GM21367 (cell line): ENCODE measurements around the gene OSGIN1.

ENCODE experiments used
- ATAC-seq: cut with Tn5 transposase; IDR thresholded peaks from one replicate; pipeline ENCODE4 v1.9.1; 2021; ENCODE audit not compliant: unreplicated experiment

Gene OSGIN1

DNA sequence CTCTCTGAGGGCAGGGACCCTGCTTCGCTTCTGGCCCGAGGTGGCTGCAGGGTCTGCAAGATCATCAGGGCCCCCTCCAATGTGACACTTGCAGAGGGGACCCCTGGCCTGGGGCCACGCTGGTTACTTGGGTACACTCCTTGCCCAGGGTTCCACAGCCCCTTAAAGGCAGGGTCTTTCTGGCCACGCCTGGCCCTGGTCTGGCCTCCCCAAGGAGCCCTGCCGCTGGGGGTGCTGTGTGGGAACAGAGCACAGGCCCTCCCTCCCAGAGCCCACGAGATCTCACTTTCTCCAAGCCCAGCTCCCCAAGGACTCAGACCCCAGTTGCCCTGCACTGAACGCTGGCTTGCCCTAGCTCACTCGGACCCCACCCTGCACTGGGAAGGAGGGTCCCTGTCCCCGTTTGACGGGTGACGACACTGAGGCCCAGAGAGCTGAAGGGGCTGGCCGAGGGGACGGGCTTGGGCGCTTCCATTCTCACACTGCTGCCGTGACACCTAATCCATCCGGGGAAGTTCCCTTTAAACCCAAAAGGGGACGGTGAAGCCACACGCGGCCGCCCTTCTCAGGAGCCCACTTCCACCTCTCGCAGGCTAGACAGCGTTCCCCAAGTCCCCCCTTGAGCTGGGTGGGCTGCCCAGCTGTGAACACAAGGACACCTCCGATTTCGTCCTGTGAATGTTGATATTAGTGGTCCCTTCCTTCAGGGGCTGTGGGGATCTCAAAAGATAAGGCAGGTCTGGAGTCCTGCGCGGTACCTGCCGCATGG, 26.9 kb upstream of the OSGIN1 start:
- ATAC-seq: no peak

DNA sequence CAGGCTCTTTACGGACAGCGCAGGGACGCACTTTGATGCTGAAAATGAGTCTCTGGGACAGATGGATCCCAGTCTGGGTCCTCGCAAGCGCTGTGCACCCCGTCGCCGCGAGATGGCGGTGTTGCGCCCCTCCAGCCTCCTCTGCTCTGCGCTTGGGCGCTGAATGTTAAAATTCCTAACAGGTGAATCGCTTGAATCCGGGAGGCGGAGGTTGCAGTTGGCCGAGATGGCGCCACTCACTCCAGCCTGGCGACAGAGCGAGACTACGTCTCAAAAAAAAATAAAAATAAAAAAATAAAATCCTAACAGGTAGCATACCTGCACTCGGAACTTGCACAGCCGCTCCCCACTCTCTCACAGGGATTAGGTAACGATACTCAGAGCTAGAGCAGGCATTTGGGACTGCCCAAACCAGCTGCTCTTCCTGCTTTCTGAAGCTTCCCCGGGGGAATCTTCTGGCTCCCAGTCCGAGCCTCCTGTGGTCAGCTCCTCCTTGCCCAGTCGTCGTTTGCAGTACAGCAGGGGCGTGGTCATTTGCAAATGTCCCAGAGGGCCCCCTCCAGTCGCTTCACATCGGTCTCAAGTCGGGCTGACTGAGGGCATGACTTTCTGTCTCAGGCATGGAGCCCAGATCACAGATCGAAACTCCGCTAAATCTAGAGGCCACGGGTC, 26.2 kb upstream of the OSGIN1 start:
- ATAC-seq: no peak

DNA sequence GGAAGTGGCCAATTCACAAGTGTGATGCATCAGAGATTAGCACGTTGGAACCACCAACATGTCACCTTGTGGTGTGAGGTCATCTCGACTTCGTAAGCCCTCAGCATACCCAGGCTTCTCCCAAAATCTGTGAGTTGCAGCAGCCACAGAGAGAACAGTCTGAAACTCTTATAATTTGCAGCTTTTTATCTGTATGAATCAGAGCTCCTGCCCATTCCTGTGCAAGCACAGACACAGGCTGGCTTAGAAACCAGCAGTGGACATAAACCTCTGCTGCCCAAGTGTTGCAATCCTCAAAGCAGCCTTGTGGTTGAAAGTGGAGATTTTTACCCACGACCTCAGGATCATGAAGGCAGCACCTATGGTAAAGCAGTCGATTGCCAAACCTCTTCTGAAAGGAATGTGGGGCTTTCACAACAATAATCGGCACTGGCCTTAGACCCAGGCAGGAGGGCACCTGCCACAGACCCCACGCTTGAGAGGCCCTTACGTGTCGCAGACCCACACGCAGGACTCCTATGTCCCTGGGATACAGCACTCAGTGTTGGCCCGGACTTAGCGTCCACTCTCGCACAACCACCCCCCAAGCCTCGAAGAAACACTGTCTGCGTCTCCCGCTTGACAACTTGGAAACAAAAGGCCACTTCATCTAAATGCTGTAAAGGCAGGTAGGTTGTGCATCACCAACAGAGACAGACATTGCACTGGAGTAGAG, 24.5 kb upstream of the OSGIN1 start:
- no peak for ATAC-seq

DNA sequence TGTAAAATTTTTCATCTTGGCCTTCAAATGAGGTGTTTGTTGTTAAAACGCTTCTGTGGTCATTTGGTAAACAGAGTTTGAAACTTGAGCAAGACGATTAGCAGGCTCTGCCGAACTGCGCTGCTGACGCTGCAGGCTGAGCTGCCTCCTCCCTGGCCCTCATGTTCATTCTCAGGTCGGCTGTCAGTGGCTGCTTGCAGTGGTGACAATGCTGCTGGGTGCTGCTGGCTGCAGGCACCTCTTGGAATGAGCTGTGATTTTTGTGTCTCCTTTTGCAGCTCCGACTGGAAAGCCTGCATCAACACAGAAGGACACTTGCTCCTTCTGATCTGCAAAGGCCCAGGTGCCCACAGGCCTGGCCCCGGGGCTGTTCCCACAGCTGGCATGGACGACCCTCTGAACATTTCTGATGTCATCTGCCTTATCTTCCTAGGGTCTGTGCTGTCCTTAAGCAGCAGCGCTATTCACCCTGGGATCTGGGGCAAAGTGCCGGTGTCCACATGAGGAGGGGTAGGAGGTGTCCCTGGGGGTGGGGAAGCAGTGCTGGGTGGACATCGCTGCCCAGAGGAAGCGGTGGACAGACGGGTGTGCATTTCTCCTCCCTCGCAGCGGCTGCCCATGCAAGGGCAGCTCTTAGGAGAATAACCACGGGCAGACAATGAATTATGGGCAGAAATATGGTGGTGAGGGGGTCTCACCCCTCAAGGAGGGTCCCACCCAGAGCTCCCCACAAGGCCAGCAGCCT, 23.1 kb upstream of the OSGIN1 start:
- no peak for ATAC-seq

DNA sequence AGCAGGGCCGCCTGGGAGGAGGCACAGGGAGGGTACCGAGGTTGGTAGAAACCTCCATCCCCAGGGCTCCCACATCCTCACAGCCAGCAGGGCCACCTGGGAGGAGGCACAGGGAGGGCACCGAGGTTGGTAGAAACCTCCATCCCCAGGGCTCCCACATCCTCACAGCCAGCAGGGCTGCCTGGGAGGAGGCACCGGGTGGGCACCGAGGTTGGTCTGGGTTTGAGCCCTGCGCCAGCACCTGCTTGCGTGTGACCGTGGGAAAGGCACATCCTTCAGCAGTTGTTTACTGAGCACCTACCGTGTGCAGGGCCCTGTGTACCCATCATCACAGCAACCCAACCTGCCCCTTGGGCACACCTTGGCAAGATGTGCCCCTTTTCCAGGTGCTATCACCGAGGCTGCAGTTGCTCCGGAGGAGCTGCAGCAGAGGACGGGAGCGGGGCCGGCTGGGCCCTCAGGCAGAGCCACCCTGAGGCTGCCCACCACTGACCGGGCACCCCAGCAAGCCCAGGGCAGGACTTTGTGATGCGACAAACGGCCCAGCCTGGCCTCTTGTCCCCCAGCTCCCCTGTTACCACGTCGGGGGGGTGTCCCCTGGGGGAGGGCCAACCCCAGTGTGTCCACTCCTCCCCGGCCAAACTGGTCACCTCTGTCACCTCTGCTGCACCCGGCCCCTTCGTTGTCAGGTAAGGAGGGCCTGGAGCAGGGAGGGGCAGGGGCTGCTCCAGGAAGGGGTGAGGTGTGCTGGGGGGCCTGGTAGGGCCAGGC, 22.1 kb upstream of the OSGIN1 start:
- ATAC-seq: no peak

DNA sequence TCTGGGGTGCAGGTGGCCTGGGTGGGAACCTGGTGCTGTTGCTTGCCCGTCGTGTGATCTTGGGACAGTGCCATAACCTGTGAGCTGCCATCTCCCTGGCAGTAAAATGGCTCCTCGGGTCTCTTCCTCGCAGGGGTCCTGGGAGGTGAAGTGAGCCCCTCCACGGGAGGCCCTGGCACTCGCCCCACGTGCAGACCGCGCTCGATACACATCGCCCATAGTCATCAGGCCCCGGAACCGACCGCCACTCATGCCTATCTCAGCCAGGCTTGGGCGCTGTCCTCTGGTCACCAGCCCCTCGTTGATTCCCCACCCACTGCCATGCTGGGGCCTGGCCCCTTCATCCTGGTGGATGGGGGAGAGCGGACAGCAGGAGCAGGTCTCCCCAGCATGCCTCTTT, 21.5 kb upstream of the OSGIN1 start:
- ATAC-seq: no peak

DNA sequence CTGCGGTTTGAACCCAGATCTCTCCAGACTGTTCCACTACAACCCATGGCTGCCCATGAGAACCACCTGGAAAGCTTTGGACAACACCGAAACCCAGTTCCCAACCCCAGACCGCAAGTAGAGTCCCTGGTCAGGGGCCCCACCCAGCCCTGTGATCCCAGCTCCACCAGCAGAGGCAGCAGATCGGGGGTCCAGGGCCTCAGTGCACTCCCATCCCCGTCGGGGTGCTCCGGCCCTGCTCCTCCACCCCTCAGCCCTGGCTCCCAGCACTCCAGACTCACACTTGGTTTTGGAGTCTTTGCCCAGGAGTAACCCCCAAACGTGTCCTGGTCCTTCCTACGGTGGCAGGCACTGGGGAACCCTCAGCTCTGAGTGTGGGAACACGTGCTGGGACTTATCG, 20.7 kb upstream of the OSGIN1 start:
- no peak for ATAC-seq

DNA sequence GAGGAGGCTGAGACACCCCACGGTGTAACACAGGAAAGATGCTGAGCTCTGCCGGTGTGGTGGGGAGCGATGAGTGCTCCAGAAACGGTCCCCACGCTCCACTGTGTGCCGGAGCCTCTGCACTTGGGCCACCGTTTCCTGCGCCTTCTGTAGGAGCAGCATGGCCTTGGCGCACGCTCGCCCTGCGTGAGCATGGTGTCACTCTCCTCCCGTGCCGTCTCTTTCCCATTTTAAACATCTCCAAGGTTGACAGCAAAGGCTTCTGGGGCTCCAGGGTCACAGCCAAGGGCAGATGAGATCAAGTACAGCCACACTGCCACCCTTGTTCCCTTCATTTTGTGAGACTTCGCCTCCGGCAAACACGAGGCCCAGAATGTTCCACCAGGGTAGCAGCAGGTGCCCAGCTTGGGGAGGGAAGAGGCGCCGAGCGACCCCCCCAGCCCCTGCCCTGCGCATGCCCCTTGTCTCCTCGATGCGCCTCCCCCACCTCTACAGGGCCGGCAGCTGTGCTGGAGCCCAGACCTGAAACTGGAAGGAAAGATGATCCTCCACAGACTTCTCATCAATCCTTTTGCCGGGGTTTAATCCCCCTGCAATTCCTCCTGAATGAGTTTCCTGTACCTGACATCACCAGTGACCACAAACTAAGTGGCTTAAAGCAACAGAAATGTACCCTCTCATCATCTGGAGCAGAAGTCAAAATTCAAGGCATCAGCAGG, 19.9 kb upstream of the OSGIN1 start:
- ATAC-seq: no peak

DNA sequence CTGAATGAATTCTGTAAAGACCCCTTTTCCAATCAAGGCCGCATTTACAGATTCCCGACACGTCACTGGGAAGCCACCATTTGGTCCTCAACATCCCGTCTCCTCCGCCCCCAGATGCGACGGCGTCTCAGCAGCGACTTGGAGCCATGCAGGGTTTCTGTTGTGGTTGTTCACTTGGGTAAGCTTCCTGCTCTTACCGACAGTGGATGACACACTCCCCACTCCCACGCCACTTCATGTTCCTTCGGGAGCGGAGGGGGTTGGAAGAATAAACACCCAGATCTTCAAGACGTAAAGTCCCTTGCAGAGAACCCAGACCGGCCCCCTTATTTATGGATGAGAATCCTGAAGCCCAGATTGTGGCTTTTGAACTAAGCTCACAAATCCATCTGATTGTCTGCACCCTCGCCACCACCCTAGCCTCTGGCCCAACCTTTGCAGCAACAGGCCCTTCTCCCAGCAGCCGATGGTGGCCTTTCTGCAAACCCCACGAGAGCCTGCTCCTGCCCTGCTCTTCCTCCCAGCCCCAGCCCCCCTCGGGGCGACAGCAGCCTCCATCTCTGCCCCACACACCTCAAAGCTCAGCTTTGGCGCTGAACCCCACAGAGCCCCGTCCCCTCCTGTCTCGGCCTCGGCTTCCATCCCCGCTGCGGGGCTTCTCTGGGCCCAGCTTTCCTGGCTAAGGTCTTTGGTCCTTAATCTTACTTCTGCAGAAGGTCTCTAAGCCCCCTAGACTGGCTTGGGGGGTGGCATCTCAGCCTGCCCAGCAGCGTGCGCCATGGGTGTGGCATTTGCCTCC, 19.0 kb upstream of the OSGIN1 start:
- no peak for ATAC-seq

DNA sequence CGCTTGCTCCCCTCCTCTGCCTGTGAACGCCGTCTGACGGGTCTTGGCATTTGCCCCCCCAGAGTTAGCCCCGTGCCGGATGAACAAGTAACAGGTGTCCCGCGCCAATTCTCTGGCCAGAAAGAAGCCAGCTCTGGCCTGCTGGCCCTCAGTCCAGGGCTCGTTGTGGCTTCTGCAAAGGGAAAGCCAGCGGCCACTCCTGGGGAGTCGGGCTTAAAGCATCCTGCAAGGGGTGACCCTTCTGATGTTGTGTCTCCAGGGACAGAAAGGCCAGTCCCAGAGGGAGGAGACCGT, 18.4 kb upstream of the OSGIN1 start:
- no peak for ATAC-seq

DNA sequence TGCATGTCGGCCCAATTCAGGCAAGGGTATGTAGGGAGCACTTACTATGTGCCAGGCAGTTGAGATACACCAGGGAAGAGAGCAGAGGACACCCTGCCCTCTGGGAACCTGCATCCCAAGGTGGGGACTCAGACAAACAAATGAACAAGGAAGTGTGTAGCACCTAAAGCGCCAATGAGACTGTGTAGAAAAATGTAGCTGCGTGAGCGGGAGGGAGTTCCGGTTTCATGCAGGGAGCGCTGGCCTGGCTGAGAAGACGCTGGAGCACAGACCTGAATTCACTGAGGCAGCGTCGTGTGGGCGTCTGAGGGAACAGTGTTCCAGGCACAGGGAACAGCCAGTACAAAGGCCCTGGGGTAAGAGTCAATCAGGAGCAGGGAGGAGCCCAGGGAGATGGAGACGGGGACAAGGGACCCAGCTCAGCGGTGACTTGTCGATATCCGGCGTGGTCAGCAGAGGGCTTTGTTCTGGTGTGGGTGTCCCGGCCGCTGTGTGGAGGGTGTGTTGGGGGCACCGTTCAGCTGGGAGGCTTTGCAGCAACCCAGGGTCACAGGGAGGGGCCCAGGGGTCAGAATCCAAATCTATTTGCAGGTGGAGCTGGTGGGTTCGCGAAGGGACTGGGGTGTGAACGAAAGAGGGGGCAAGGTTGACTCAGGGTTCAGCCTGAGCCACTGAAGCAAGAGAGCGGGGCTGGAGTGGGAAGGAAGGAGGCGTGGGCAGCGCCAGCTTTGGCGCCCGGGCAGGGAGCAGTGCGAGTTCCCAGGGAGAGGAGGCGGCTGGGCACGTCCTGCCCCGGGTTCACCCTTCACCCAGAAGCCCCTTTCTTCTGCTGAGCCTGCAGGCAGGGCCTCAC, 17.8 kb upstream of the OSGIN1 start:
- ATAC-seq: no peak

DNA sequence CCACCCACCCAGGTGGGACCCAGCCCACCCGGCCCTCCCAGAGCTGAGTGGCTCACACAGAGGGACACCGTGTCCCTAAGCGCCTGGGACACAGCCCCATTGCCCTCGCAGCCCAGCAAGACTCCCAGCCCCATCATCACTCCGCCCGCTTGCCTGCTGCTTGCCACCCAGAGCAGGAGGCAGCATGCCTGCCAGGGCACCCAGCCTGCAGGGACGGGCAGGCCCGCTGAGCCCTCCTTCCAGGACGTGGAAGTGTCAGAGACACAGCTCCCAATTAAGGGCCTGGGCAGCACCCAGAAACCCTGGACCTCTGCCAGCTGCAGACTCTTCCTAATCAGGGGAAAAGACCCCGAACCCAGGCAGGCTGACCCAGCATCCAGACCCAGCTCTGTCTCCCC, 17.2 kb upstream of the OSGIN1 start:
- no peak for ATAC-seq

DNA sequence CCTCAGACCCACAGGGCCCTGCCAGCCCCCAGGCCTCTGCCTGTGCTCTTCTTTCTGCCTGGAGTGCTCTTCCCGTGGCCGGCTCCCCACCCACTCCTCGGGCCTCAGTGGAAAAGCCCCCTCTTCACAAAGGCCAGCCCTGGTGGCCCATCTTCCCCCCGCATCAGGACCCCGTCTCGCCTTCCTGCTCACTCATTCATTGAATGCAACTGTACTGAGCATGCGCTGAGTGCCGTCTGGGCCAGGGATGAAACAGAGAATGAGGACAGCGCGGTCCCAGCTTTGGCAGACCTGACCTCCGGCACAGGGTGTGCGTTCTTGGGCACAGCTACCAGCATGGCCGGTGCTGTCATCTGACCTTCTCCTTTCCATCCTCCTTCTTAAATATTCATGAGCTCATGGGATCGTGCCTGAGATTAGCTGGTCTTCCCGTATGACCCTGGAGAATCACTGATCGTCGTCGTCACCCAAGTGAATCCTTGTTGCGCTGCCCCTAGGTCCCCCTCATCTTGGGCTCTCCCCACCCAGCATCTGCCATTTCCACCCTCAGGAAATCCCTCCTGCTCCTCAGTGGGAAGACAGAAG, 16.4 kb upstream of the OSGIN1 start:
- ATAC-seq: no peak

DNA sequence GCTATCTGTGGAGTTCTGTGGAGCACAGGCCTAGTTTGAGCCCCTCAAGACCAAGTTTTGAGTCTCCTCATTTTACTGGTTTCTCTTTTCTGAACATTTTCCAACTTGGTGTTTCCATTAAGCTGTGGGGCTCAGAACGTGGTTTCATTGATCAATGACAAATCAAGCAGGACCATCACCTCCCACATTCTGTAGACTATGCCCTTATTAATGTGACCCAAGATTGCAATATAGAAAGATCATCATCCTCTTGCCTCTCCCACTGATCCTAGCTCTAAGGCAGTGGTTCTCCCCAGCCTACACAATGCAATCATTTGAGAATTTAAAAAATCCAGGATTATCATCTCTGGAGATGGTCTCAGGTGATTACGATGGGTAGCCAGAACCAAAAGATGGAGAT, 15.8 kb upstream of the OSGIN1 start:
- no peak for ATAC-seq

DNA sequence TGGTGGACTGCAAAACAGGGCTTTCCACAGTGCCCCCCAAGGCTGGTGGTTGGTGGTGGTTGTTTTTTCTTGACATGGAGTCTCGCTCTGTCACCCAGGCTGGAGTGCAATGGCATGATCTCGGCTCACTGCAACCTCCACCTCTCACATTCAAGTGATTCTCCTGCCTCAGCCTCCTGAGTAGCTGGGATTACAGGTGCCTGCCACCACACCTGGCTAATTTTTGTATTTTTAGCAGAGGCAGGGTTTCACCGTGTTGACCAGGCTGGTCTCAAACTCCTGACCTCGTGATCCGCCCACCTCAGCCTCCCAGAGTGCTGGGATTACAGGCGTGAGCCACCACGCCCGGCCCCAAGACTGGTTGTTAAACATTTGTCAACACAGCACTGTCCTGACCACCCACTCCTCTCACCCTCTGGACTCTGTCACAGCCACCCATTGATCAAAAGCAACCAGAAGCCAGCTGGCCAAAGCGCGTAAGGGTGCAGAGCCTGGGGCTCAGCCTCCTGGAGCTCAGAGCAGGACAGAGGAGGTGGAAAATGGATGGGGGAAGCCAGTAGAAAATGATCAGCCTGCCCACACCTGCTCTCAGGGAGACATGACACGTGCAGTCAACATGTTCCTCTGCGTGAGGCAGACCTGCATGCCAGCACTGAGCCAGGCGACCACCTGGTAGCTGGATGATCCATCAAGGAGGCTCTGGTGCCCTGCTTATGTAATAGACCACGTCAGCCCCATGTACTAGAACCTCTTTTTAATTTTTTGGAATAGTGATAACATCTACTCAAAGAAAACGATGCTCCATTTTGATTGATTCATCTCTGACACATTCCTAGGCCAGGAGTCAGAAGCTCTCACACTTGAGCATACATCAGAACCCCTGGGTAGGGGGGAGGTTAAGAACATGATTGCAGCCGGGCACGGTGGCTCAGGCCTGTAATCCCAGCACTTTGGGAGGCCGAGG, 14.8 kb upstream of the OSGIN1 start:
- ATAC-seq: no peak

DNA sequence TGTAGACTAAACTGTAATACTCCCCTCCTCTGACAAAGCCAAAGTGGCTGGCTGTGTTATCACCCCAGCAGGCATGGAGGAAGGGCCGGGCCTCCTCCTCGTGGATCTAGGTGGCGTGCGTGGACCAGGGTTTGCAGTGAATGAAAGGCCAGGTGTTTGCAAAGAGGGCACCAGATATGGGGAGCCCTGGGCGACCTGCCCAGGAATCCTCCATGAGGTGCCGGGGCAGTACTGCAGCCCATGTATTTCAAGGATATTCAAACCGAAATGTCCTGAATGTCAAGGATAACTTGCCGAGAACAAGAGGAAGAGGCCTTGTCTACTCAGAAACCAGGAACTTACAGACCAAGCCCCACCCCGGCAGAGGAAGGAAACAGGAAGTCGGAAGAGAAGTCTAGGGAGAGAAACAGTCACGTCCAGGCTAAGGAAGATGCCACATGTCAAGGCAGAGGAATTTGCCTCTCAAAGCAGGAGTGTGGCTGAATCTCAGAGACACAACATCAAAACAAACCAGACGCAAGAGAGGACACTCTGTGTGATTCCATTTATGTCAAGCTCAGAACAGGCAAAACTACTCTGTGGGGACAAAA, 13.7 kb upstream of the OSGIN1 start:
- no peak for ATAC-seq

DNA sequence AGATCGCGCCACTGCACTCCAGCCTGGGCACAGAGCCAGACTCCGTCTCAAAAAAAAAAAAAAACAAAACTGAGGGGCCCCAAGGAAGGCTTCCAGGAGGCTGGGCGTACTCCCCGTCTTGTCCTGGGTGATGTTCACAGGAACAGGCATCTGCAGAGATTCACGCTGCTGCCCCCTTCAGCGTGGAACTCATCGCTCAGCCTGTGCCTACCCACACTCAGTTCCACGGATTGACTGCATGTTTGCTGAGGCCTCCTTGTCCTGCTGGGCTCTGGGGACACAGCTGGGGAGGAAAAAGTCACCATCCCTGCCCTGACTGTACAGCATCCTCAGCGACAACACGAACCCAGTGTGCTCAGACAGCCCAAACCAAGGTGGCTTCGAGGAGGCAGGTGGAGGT, 12.9 kb upstream of the OSGIN1 start:
- ATAC-seq: no peak
